ENCODE data around the gene CAB39L.

GRCh38 chr13:49298416-49298815, 145.4 kb downstream of the CAB39L start:
- no peak for TF ChIP-seq CTCF (IDR thresholded peaks at IDR 0.05 in 4 of 5, conservative IDR thresholded peaks at IDR 0.05 in 1 of 5)
- no peak for TF ChIP-seq POLR2A (IDR thresholded peaks at IDR 0.05)
